GM19452 (cell line): Measurements from ENCODE around the gene MRPS2.

Source experiments
- ATAC-seq: cut with Tn5 transposase; IDR thresholded peaks from one replicate; pipeline ENCODE4 v1.9.1; 2021; ENCODE audit not compliant: unreplicated experiment

The MRPS2 gene

DNA sequence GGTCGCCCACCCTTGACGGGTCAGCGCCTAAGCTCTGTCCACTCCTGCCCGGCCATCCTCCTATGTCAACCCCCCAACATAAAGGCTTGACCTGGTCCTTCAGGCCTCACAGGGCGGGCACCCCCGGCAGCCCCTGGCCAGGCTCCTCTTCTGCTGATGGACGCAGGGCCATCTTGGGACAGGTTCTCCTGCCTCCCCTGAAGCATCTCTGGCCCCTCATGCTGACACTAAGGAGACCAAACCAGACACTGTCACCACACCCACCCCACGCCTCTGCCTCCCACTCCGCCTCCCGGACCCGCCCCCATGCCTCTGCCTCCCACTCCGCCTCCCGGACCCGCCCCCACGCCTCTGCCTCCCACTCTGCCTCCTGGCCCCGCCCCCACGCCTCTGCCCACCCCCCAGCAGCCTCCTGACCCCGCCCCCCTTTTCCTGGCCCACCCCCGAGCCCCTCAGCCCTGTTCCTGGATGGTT lies 52.3 kb downstream of the MRPS2 start:
- ATAC-seq = no peak
